Superior temporal gyrus (tissue), 1 donor: ENCODE measurements around the gene B9D1.

Experiments used
- DNase-seq: peaks from one replicate; pipeline ENCODE4 v3.0.0-alpha.2; 2016; ENCODE audit errors: extremely low spot score

Gene B9D1

DNA sequence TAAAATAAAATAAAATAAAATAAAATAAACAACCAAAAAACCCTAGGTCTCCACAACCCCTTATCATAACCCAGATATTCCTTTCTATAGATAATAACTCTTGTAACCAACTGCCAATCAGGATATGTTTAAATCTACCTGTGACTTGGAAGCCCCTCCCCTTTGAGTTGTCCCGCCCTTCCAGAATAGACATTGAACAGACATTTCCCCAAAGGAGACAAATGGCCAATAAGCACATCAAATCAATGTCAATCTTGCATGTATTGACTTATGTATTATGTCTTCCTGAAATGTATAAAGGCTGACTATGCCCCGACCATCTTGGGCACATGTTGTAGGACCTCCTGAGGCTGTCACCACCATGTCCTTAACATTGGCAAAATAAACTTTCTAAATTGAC, 14.3 kb upstream of the B9D1 start:
- DNase-seq: no peak

DNA sequence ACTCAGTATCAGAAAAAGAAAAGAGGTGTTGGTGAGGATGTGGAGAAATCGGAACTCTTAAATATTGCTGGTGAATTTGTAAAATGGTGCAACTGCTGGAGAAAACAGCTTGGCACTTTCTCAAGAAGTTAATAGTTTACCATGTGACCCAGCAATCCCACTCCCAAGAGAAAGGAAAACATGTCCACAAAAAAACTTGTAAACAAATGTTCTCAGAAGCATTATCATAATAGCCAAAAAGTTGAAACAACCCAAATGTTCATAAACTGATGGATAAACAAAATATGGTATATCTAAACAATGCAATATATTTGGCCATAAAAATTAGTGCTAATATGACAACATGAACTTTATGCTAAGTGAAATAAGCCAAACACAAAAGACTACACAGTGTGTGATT, 13.2 kb upstream of the B9D1 start:
- no peak for DNase-seq

DNA sequence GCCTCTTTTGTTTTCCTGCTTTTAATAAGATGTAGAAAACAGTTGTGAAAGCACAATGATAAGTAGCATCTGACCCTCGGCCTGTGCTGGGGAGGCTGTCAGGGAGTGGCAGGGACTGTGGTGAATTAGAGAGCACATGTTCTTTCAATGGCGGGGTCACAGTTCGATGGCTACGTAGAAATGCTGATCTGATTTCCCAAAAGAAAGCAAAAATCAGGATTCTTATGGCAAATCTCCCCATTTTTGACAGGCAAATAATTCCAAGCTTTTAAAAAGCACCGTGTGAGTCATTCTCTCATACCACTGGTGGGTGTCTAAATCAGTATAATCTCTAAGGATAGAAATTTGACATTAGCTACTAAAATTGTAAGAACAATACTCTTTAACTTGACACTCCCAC, 11.6 kb upstream of the B9D1 start:
- DNase-seq: no peak

DNA sequence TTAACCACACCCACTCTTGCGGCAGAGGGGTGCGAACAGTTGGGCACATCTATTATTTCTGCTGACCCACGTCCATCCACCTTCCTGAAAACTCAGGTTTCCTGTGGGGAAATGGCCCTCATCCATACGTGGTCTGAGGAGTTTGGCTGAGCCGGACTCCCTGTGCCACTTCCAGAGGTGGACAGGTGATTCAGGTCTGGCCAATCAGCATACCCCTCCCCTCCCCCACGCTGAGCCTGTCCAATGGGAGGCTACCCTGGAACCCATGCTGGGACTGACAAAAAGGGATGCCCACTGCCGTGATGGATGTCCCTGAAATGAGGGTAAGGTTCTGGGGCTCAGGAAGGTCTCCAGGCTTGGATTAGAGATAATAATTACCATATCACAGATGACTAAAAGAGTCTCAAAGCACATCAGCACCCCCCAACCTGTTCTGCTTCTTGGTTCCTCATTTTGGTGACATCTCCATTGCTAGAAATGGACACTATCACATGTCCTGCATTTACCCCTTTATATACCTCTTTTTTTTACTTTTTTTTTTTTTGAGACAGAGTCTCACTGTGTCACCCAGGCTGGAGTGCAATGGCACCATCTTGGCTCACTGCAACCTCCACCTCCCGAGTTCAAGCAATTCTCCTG, 10.5 kb upstream of the B9D1 start:
- no peak for DNase-seq

DNA sequence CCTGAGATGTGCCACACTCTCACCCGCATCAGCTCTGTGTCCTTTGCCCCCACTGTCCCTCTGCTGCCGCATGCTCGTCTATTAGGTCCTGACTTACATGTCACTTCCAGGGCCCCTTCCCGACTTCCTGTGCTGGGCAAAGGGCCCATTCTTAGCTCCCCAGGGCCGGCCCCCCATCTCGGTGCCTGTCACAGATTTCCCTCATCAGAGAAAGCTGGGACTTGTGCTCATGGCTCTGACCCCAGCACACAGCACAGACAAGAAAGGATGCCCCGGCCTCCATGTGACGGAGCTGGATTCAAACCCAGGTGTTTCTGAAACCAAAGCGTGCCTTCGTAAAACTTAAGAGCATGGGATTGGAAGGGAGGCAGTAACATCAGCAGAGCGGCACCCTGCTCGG, 9.9 kb upstream of the B9D1 start:
- DNase-seq: no peak

DNA sequence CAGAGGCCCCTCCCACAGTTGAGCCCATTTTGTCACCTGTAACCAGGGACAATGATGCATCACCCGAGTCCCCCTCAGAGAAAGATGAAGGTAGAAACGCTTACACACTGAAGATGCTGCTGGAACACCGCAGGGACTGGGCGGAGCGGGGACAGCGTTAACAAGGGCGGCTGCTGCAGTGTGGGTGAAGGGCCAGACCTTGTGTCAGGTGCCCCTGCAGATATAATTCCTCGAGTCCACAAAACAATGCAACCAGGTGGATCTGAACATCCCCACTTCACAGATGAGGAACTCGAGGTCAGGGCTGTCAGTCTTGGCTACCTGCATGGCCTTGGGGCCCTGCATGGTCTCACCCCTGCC, 9.5 kb upstream of the B9D1 start:
- DNase-seq: no peak

DNA sequence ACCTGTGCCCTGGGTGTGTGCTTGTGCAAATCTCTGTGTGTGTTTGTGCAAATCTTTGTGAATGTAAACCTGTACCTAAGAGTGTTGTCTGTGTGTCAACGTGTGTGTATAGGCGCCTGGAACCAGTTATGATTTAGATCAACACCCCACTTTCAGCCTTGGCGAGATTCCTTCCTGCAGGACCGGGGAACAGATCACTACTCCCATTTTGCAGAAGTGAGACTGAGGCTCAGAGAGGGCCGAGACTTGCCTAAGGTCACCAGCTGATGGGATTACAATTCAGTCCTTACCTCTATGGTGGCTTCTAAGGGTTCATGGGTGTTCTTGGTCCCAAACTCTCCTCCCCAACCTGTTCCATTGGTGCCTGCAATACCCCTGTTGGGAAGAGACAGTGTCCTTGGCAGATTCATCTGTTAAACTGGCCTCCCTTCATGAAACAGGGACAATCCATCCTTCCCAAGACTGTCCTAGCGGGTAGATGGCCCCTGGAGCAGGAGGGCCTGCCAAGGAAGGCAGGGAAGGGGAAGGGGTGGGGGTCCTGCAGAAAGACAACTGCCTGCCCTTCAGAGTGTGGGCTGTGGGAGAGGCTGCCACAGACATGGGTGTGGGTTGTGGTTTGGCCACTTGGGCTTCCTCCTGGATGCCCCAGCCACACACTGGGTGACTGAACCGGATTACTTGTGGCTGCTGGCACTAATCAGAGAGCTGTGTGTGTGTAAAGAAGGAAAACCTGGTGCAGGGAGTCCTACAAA, 8.9 kb upstream of the B9D1 start:
- no peak for DNase-seq

DNA sequence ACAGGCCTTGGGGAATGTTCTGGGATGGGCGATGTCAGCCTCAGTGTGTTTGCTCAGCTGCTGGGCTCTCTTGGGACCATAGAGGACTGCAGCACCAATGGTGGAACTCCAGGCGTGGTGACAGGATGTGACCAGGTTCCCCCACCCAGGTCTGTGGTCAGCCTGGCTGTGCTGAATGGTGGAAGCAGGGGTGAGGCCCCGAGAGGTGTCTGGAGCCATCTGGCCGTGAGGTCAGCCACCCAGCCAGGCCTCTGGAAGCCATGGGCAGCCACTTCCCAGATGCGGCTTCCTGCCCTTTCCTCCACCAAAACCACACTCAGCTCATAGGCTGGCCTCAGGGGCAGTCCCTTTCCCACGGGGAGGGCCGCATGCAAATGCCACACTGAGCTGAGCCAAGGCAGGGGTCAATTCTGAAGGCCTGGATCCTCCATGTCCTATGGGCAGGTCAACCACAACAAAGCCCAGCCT, 8.0 kb upstream of the B9D1 start:
- DNase-seq: no peak

DNA sequence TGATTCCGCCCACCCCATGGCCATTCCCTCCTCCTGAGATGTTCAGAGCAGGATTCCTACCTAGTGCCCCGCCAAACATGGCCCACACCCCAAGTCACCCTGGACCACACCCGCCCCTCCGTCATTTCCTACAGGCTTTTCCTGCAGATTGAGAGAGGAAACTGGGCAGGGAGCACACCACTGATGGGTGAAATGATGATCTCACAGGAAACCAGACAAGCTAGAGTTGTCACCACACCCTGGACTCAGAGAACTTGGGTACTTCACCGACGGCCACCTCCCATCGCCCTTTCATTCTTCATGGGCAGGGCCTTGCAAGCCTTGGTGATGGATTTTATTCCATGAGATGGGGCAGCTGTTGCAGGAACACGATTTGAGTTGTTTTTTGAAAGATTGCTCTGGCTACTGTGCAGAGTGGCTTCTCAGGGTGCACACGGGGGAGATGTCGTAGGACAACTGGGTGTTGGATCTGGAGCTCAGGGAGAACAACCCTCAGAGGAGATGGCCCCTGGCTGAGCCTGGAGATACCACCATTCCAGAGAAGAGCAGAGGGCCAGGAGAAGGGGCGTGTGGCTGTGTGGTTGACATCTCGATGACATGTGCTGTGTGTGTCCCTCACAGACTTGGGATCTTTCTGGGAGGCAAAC, 7.4 kb upstream of the B9D1 start:
- DNase-seq: no peak

DNA sequence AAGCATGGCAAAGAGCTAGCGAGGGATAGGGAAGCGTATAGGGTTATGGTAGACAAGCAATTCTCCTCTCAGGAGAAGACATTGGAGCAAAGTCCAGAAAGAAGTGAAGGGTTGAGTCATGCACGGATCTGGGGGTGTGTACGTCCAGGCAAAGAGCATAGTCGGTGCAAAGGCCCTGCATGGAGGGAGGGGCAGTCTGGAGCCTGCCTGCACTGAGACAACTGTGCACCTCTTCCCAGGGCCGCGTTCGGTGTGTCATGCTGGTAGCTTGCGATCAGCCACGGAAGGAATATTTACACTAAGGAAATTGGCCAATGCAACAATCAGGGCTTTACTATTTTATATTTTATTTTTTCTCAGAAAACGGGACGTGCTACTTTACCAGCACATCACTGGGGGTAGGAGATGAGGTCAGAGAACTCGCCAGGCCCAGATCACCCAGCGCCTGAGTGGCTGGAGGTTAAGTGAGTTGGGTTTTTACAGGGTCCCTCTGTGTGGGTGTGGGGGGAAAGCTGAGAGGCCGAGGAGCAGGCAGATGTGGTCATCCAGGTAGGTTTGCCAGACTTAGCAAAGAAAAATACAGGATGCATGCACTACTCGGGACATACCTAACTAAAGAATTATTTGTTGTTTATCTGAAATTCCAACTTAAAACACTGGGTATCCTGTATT, 6.7 kb upstream of the B9D1 start:
- DNase-seq: no peak

DNA sequence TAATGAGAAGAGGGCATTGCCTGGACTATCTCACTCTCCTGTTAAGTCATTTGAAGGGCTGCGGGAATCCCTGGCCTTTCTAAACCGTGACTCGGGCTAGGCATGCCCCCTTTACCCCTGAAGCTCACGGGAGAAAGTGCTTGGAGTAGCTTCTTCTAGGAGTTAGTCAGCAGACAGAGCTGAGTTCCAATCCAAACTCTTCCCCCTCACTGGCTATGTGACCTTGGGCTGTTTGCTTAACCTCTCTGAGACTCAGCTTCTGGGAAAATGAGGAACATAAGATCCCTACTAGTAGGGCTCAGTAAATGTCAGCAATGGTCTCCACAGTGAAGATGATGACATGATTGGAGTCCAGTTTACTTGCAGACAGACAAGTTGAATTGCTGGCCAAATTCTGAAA, 5.7 kb upstream of the B9D1 start:
- DNase-seq: no peak

DNA sequence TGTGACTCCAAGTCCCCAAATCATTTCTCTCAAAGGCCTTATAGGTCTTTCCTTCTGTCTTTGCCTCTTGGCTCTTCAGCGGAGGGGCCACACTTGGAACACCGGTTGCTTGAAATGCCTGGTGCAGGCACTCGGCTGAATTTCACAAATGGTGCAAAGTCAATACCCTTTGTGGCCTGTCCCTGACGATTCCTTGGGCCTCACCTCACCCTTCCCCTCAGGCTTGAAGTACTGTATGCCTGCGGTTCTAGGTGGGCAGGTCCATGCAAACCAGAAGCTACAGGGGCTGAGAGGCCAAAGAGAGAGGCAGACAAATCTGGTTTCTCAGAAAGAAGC, 4.1 kb upstream of the B9D1 start:
- DNase-seq: no peak

DNA sequence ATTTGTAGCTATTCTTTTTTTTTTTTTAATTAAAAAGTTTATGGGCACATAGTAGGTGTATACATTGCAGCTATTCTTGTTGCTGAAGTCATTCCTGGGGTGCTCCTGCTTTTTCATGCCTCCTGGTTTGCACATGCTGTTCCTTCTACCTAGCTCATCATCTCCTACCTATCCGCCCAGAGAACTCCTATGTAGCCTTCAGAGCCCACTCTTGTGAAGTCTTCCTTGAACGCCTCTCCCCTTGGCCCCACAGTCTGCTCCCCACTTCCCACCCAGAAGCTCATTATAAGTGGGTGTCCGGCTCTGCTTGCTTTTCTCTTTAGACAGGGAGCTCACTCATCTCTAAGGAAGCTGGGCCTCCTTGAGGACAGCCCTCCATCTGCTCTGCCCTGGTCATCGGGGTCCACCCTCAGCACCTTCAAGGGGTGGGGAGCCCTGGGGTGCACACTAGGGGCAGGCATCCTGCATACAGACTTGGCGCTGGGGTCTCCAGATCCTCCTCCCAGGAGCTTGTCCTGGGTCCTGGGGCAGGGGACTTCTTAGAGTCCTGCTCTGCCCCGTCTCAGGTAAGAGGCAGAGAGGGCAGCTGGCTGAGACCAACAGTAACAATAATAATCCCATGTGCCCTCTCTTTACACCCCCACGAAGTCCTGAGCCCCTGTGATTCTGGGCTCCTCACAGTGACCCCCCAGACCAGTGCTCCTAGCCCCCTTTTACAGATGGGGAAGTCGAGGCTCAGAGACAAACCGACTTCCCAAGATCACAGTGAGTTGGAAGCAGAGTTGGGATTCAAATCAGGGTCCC, 3.5 kb upstream of the B9D1 start:
- no peak for DNase-seq

DNA sequence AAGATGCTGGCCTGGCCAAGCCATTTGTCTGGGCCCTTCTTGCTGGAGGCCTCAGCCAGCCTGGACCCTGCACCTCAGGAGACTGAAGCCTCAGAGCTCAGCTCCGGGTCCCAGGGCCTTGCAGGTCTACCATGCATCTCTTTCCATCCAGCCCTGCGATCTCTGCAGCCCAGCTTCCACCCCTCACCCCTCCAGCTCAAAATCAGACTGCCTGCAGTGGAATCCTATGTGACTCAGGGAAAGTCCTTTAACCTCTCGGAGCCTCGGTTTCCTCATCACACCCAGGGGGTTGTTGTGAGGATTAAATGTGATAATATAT, 2.9 kb upstream of the B9D1 start:
- DNase-seq: no peak

DNA sequence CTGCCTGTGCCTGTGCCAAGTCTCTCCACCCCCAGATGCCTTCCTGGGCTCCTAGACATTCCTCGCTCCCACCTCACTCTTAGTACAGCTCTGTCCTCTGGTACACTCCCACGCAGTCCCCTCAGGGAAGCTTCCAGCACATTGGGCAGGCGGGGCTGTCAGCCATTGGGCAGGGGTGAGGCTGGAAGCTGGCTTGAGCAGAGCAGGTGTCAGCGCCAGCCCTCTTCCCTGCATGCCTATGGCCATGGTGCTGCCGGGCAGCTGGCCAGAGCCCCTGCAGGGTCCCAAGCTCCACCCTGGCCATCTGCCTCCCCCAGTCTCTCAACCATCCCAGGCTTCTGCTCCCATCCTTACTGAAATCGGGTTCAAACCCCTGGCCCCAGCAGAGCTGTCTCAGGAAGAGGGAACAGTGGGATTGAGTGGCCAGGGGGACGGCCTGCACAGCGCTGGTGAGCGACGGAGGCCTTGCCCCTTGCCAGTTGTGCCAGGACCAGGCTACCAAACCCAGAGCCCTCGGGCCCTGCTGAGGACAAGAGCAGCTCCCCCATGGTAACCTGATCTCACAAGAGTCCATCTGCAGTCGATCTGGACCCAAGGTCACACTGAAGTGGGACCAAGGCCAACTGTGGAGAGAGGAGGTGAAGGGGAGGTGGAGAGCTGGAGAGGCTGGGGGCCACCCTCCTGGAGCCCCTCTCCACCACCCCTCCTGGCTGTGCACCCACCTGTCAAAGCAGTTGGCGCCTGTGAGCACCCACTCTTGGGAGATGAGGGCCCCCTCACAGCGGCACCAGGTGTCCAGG, 2.4 kb upstream of the B9D1 start:
- no peak for DNase-seq

DNA sequence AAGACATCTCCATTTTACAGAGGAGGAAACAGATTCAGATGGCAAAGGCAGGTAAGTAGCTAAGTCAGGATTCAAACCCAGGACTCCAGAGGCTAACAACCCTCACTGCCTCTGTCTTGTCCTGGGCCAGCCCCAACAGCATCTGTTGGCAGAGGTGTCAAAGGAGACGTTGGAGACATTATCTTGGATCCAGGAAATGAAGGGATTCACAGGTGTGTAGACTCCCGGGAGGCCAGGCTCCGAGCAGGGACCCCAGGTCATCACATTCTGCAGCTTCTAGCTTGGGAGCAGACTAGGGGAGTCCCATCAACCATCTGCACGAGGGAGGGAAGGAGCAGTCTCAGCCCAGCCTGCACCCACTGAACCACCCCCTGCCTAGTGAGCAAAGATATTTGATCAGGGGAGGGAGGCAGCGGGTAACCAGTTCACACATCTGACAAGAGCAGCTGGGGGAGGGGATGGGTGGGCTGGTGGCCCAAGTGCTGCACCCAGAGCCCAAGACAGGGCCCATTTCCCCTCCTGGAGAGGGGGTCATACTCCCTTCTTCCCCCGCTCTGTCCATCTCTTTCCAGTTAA, 1.0 kb upstream of the B9D1 start:
- DNase-seq: no peak

DNA sequence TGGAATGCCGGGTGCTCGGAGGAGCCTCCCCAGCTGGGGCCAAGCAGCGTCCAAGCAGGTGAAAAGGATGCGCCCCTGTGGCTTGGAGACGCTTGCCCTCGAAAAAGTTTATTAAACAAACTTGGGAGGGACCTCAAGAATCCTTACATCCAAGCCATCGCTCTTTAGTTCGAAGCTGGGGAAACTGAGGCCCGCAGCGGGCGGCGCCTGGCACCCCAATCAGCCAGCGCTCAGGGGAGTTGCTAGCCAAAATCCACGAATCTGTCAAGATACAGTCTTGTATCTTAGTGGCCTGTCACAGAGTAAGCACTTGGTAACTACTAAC, 553 bp upstream of the B9D1 start:
- DNase-seq: no peak

DNA sequence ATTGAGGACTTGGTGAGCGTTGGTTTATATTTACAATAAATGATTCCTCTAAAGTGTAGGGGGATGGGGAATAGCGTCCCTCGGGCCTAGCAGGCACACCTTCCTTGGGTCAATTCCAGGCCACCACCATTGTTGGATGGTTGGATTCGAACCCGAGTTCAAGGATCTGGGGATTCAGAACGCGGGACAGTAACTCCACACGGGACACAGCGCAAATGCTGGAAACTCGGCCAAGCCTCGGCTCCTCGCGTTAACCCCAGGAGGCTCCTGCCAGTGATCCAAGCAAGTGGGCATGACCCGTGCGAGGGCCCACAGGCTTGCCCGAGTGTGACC, 613 bp downstream of the B9D1 start:
- DNase-seq: no peak

DNA sequence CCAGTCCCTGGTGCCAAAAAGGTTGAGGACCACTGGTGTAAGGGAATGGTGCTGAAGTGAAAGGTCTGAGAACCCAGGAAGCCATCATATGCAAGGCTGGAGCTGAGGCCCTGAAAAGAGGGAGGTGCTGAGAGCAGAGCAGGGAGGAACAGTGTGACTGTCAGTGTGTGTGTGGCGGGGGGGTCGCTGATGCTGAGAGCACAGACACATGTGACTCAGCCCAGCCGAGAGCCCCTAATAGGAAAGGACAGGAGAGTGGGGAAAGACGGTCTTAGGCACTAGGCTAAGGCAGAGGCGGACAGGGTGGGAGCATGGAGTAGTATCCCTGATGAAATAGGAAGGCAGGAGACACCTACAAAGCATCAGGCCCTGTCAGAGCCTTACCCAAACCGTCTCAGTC, 1.2 kb downstream of the B9D1 start:
- DNase-seq: no peak

DNA sequence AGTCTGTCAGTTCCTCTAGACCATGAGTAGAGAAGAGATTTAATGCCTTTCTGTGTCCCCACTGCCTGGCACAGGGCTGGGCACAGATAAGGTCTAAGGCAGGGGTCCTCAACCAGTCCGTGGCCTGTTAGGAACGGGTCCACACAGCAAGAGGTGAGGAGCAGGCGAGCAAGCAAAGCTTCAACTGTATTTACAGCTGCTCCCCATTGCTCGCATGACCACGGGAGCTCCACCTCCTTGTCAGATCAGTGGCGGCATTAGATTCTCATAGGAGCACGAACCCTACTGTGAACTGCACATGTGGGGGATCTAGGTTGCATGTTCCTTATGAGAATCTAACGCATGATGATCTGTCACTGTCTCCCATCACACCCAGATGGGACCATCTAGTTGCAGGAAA, 1.8 kb downstream of the B9D1 start:
- no peak for DNase-seq

DNA sequence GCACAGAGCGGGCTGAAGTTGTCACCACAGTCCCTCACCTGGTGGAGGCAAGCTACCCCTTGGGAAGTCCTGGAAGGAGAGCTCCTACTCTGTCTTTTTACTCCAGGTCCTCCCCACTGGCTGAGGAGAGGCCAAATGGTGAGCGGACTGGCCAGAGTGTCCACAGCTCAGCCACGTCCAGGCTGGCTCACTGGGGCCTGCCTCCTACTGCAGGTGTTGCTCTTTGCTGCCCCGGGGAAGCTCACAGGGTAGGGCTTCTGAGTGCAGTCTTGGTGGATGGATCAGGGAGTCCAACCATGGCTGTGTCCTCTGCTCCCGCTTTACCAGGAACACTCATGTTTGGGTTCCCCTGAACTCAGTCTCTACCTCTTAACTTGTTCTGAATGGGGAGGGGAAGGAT, 2.7 kb downstream of the B9D1 start:
- DNase-seq: no peak
